Right lobe of liver (tissue), 6 donors: ENCODE results near the gene DNAJC12. TPM values are rescaled to one million over a fixed set of nuclear protein-coding genes. Genes with fewer than 3 reads are reported as not detected.
A peak's percentile ranks its signal among the peaks of the same experiment; 100 is the strongest.

Experiments
- ATAC-seq, 4 donors: fragments of 200-7000 bp; cut with Tn5 transposase; one replicate each; pipeline ENCODE4 v1.9.1; 2020; ENCODE audit warnings: mild to moderate bottlenecking in 4 of 4, moderate library complexity in 4 of 4
- DNase-seq, 3 donors: peaks; one replicate each; pipeline ENCODE4 v3.0.0-alpha.2; 2020
- H3K27ac ChIP-seq, 3 donors: fragments of 200-600 bp; one replicate each; pipeline ENCODE4 v1.8.0; 2022
- H3K27me3 ChIP-seq, 2 donors: fragments of 200-600 bp; one replicate each; pipeline ENCODE4 v1.8.0; 2022
- H3K36me3 ChIP-seq, 4 donors: fragments of 200-600 bp; sonication (generic) in 1 of 4; one replicate each; pipeline versions ENCODE4 v1.5.1 to v1.8.0; 2017 to 2022; ENCODE audit warnings: control low read depth in 1 of 4
- H3K4me1 ChIP-seq, 4 donors: fragments of 200-600 bp; sonication (generic) in 1 of 4; one replicate each; pipeline versions ENCODE4 v1.5.1 to v1.8.0; 2017 to 2022; ENCODE audit warnings: control low read depth in 1 of 4
- H3K4me3 ChIP-seq, 3 donors: fragments of 200-600 bp; one replicate each; pipeline ENCODE4 v1.8.0; 2022
- H3K9me3 ChIP-seq, 4 donors: fragments of 200-600 bp; sonication (generic) in 1 of 4; one replicate each; pipeline versions ENCODE4 v1.5.1 to v1.8.0; 2017 to 2022; ENCODE audit warnings: control low read depth in 1 of 4
- POLR2A ChIP-seq: fragments of 450-650 bp; IDR thresholded peaks from one replicate; pipeline ENCODE4 v1.6.1; 2017; ENCODE audit warnings: antibody characterized with exemption, mild to moderate bottlenecking
- WGBS: methylation state at CpG from one replicate; pipeline ENCODE4 v1.1.6; 2018; ENCODE audit warnings: low coverage, low lambda C conversion rate; ENCODE audit not compliant: insufficient coverage; ENCODE audit errors: missing lambda C conversion rate; 5-methylcytosine and 5-hydroxymethylcytosine counted together
- intact Hi-C, 2 donors: fragments of 100-400 bp; cut with DNase I; formaldehyde crosslinking; loops; one replicate each; pipeline versions ENCODE4 v1.11.2 to v1.14.1; 2022
- total RNA-seq, 6 experiments: library from RNA; depleted of rRNA in 2 of 6; stranded (reverse); fragments of >200 nt in 2 of 6; fragmentation: NEBNext Ultra II Directional in 3 of 6; extraction: Animal tissue kit (Norgen Biotek cat#: 25700) in 3 of 6; gene quantifications; one replicate each; pipeline versions ENCODE4 v1.1.0 to v1.2.4, GENCODE V29; 2016 to 2023
- TF ChIP-seq, protein P1 (sequence below), 4 donors: fragments of 200-600 bp in 3 of 4; fragments of 450-650 bp in 1 of 4; IDR thresholded peaks; one replicate each; pipeline versions ENCODE4 v1.5.1 to v1.8.0; 2016 to 2022; ENCODE audit warnings: antibody characterized with exemption in 4 of 4, mild to moderate bottlenecking in 2 of 4
- donor health status: DM: no; HTN: yes; CAD: no.
- donor health status: DM: no; HTN: no; CAD: no.
- donor health status: DM: no; HTN: no; CAD: no.
- donor health status: DM: no; HTN: yes; CAD: no.
- donor health status: DM: no; HTN: yes; CAD: no.

DNAJC12 gene
- total RNA-seq, 6 experiments from 2014 or later, result 11.8 to 25.6 (median 20.9) TPM

DNA sequence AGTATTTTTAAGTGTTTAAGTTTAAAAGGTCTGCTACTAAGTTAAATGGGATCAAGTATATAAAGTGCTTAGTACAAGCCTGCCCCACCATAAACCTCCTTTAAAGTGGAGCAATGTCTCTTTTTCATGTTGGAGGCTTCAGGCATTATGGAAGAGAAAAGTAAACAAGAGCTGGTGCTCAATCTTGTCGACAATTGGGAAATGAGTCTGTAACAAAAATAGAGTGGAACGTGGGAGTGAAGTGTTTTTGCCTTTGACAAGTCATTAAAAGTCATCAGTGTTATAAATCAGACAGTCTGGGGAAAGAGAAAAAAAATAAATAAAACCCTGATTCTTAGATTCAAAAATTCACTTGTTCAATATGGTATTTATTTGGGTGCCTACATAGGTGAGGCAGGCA, 44.7 kb downstream of the DNAJC12 start:
- ATAC-seq (no peak), DNase-seq (no peak)
- no peaks in the 10 kb centered on the region for H3K36me3 ChIP-seq
- H3K27me3 ChIP-seq, result no peaks in the 10 kb centered on the region
- TF ChIP-seq, protein P1, sequence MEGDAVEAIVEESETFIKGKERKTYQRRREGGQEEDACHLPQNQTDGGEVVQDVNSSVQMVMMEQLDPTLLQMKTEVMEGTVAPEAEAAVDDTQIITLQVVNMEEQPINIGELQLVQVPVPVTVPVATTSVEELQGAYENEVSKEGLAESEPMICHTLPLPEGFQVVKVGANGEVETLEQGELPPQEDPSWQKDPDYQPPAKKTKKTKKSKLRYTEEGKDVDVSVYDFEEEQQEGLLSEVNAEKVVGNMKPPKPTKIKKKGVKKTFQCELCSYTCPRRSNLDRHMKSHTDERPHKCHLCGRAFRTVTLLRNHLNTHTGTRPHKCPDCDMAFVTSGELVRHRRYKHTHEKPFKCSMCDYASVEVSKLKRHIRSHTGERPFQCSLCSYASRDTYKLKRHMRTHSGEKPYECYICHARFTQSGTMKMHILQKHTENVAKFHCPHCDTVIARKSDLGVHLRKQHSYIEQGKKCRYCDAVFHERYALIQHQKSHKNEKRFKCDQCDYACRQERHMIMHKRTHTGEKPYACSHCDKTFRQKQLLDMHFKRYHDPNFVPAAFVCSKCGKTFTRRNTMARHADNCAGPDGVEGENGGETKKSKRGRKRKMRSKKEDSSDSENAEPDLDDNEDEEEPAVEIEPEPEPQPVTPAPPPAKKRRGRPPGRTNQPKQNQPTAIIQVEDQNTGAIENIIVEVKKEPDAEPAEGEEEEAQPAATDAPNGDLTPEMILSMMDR (IDR thresholded peaks at IDR 0.05), result no peak
- TF ChIP-seq POLR2A, result no peak
- no peaks in the 10 kb centered on the region for H3K4me1 ChIP-seq
- intact Hi-C loops, result no loop called here
- H3K9me3 ChIP-seq, result no peaks in the 10 kb centered on the region
- WGBS, result 18% methylated on average over 2 of the region's 2 CpGs
- no peak overlapping the region for H3K27ac ChIP-seq
- no peak overlapping the region for H3K4me3 ChIP-seq

DNA sequence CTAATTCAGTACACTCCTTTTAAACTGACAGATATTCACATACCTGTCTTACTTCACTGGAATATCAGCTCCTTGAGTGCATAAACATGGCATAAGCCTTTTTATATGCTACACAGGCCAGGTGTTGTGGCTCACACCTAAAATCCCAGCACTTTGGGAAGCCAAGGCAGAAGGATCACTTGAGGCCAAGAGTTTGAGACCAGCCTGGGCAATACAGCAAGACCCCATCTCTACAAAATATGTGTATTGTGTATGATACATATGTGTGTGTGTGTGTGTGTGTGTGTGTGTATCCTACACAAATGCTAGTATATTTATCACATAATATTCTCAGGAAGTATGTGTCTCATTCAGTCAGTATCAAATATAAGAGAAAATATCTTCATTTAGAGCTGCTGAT, 45.3 kb downstream of the DNAJC12 start:
- DNase-seq (no peak), ATAC-seq (no peak)
- H3K27ac ChIP-seq, result no peak overlapping the region
- no peaks in the 10 kb centered on the region for H3K9me3 ChIP-seq
- no peak for TF ChIP-seq POLR2A
- TF ChIP-seq, protein P1 (IDR thresholded peaks at IDR 0.05), result no peak
- H3K4me1 ChIP-seq, result no peaks in the 10 kb centered on the region
- intact Hi-C loops, result no loop called here
- H3K4me3 ChIP-seq, result no peak overlapping the region
- no peaks in the 10 kb centered on the region for H3K27me3 ChIP-seq
- H3K36me3 ChIP-seq, result no peaks in the 10 kb centered on the region

DNA sequence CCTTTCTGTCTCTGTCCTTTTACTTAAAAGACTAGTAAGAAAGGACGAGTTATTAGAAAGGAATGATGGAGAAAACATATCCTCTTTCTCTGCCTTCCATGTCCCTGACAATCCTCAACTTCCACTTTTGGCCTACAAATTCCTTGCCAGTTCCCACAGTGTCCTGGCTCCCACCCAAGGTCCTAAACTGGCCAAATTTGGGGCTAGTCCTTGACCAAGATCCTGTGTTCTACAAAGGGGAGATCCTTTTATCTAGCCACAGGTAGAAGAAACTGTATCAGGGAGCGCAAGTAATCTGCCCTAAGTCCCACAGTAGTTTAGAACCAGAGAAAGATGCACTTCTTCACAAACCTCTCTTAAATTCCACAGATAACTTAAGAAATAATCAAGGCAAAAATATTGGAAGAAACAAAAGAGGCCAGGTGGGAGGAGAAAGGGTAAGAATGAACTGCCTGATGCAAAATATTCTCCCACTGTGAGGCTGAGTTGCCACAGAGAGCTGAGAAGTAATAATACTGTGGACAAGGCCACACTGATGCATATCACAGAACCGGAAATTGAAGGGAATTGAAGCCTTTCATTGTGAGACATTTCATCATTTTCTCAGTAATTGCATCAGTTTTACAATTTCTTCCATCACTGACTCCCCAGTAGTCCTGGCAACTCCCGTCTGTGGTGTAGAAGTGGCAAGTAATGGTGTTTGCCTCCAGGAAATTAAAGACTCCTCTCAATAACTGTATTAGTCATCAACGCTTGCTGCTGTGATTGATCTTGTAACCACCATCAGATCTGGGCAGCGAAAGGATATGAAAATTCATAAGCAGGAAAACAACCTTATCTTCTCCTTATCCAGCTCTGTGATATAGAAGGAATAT, 47.2 kb downstream of the DNAJC12 start:
- no peaks in the 10 kb centered on the region for H3K36me3 ChIP-seq
- H3K4me1 ChIP-seq, result no peaks in the 10 kb centered on the region
- DNase-seq (no peak), ATAC-seq (peak in 1 of 4 donors; percentile 23)
- 55% methylated on average over 6 of the region's 6 CpGs for WGBS
- no peaks in the 10 kb centered on the region for H3K27me3 ChIP-seq
- no peak overlapping the region for H3K27ac ChIP-seq
- TF ChIP-seq, protein P1 (IDR thresholded peaks at IDR 0.05), result no peak
- no peak for TF ChIP-seq POLR2A
- no peak overlapping the region for H3K4me3 ChIP-seq
- intact Hi-C loops, result no loop called here
- no peaks in the 10 kb centered on the region for H3K9me3 ChIP-seq

DNA sequence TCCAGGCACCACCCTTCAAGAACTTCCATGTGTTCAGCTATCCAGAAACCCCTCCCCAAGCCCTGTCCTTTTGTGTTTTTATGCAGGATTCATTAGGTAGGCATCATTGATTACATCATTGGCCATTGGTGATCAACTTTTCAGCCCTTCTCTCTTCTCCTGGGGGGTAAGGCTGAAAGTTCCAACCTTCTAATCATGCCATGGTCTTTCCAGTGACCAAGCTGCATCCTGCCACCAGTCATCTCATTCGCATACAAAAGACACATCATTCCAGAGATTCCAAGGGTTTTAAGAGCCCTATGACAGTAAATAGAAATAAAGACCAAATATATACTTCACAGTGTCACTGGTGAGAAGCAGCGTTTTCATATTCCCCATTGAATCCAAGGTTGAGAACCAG, 48.2 kb downstream of the DNAJC12 start:
- TF ChIP-seq POLR2A, result no peak
- TF ChIP-seq, protein P1 (IDR thresholded peaks at IDR 0.05), result no peak
- Histone ChIP-seq H3K27ac (no peak overlapping the region), H3K27me3 (no peaks in the 10 kb centered on the region), H3K9me3 (no peaks in the 10 kb centered on the region), H3K4me3 (no peak overlapping the region), H3K4me1 (no peaks in the 10 kb centered on the region), H3K36me3 (no peaks in the 10 kb centered on the region)
- intact Hi-C loops, result no loop called here
- 89% methylated on average over 2 of the region's 2 CpGs for WGBS
- no peak for ATAC-seq
- DNase-seq, result no peak
